Right atrium auricular region (tissue), 2 donors: ENCODE measurements around the gene TICAM1. TPM values are rescaled to one million over a fixed set of nuclear protein-coding genes. Genes with fewer than 3 reads are reported as not detected.
A peak's percentile ranks its signal among the peaks of the same experiment; 100 is the strongest.

Experiments used
- DNase-seq: peaks from one replicate; pipeline ENCODE4 v3.0.0-alpha.2; 2019; ENCODE audit warnings: low spot score
- H3K27ac ChIP-seq, 2 donors: fragments of 200-600 bp; sonication (generic); 1 replicate in 1 of 2; 2 replicates in 1 of 2; pipeline ENCODE4 v1.5.1; 2016 to 2019
- H3K27me3 ChIP-seq, 2 donors: fragments of 200-600 bp; sonication (generic); one replicate each; pipeline versions ENCODE4 v1.5.1 to v1.6.0; 2017 to 2019
- H3K36me3 ChIP-seq: fragments of 200-600 bp; sonication (generic); one replicate; pipeline ENCODE4 v1.5.1; 2016
- H3K4me1 ChIP-seq, 2 donors: fragments of 200-600 bp; sonication (generic); one replicate each; pipeline versions ENCODE4 v1.5.1 to v1.6.0; 2017 to 2019
- H3K4me3 ChIP-seq, 2 donors: fragments of 200-600 bp; sonication (generic); 1 replicate in 1 of 2; 2 replicates in 1 of 2; pipeline ENCODE4 v1.5.1; 2017 to 2019; ENCODE audit warnings: mild to moderate bottlenecking in 1 of 2, moderate library complexity in 1 of 2
- H3K9me3 ChIP-seq, 2 donors: fragments of 200-600 bp; sonication (generic); one replicate each; pipeline ENCODE4 v1.5.1; 2019
- total RNA-seq, 2 donors: library from RNA; depleted of rRNA; stranded (reverse); fragments of >200 nt; gene quantifications; one replicate each; pipeline ENCODE4 v1.1.0, GENCODE V29; 2016
- TF ChIP-seq, protein P1 (sequence below), 2 donors: fragments of 200-600 bp; sonication (generic); IDR thresholded peaks; one replicate each; pipeline ENCODE4 v1.5.1; 2019; ENCODE audit warnings: antibody characterized with exemption in 2 of 2

The TICAM1 gene
- total RNA-seq, 2 donors from 2014 or later = 3.0 to 7.6 TPM

DNA sequence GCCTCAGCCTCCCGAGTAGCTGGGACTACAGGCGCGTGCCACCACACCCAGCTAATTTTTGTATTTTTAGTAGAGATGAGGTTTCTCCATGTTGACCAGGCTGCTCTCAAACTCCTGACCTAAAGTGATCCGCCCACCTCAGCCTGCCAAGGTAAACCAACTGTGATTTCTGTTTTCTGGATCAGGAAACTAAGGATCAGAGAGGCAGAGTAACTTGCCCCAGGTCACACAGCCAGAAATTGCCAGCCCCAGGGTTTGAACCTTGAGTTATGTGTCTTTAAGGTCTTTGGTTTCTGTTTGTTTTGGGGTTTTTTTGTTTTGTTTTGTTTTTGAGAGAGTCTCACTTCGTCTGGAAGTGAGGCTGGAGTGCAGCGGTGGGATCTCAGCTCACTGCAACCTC, 40.2 kb upstream of the TICAM1 start:
- Histone ChIP-seq H3K36me3 (no peaks in the 10 kb centered on the region), H3K9me3 (no peaks in the 10 kb centered on the region), H3K27ac (no peak overlapping the region), H3K4me3 (no peak overlapping the region), H3K27me3 (no peaks in the 10 kb centered on the region), H3K4me1 (peaks cover 0 to 4% of the 10 kb centered on the region in 2 donors)
- TF ChIP-seq, protein P1, sequence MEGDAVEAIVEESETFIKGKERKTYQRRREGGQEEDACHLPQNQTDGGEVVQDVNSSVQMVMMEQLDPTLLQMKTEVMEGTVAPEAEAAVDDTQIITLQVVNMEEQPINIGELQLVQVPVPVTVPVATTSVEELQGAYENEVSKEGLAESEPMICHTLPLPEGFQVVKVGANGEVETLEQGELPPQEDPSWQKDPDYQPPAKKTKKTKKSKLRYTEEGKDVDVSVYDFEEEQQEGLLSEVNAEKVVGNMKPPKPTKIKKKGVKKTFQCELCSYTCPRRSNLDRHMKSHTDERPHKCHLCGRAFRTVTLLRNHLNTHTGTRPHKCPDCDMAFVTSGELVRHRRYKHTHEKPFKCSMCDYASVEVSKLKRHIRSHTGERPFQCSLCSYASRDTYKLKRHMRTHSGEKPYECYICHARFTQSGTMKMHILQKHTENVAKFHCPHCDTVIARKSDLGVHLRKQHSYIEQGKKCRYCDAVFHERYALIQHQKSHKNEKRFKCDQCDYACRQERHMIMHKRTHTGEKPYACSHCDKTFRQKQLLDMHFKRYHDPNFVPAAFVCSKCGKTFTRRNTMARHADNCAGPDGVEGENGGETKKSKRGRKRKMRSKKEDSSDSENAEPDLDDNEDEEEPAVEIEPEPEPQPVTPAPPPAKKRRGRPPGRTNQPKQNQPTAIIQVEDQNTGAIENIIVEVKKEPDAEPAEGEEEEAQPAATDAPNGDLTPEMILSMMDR (IDR thresholded peaks at IDR 0.05) = no peak
- DNase-seq = no peak

DNA sequence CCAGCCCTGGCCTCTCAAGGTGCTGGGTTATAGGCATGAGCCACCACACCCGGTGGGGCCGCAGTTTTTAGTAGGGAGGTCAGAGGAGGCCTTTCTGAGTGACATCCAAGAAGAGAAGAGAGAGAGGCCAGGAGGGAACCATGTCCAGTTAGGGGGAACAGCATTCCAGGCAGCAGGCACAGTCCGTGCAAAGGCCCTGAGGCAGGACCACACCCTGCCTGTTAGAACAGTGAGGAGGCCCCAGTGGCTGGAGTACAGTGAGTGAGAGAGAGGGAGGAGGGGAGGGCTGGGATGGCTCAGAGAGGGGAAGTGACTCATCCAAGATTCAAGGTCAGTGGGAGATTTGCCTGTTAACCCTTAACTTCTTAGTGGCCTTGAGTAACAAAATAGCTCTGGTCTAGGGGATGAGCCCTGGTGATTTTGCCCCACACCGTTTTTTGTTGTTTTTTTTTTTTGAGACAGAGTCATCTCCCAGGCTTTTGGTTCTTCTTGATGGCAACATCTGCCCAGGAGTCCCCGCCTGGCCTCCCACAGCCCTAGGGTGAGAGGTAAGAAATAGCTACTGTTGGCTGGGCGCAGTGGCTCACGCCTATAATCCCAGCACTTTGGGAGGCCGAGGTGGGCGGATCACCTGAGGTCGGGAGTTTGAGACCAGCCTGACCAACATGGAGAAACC, 38.7 kb upstream of the TICAM1 start:
- peak; percentile 62 for DNase-seq
- H3K4me1 ChIP-seq = peaks cover 0 to 11% of the 10 kb centered on the region in 2 donors
- H3K27ac ChIP-seq = no peak overlapping the region

DNA sequence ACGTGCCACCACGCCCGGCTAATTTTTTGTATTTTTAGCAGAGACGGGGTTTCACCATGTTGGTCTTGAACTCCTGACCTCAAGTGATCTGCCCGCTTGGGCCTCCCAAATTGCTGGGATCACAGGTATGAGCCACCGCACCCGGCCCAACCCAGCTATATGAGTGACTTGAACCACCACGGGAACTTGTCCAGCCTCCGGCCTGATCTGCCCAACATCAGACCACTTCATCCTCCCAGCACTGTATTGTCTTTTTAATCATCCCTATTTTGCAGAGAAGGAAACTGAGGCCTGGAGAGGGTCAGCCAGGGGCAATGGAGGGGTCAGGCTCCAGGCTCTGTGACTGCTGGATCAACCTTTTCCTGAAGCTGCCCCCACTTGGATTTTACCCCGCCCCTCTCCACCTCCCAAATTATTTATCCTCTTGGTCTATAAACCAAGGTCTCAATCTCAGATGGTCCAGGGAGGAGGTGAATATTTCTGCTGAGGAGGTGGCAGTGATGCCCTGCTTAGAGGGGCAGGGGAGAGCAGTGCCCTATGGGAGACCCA, 36.8 kb upstream of the TICAM1 start:
- peaks cover 0 to 11% of the 10 kb centered on the region in 2 donors for H3K4me1 ChIP-seq
- H3K27me3 ChIP-seq = no peaks in the 10 kb centered on the region
- H3K9me3 ChIP-seq = no peaks in the 10 kb centered on the region
- DNase-seq = no peak
- no peaks in the 10 kb centered on the region for H3K36me3 ChIP-seq
- no peak overlapping the region for H3K27ac ChIP-seq
- peak overlapping the region in 1 of 2 donors; percentile 85 for H3K4me3 ChIP-seq
- TF ChIP-seq, protein P1 (IDR thresholded peaks at IDR 0.05) = no peak

More for the DNA sequence above, 38.7 kb upstream of the TICAM1 start:
- TF ChIP-seq, protein P1 (IDR thresholded peaks at IDR 0.05) = no peak
- H3K9me3 ChIP-seq = no peaks in the 10 kb centered on the region
- no peaks in the 10 kb centered on the region for H3K36me3 ChIP-seq
- H3K4me3 ChIP-seq = no peak overlapping the region
- no peaks in the 10 kb centered on the region for H3K27me3 ChIP-seq

- Histone ChIP-seq H3K27ac (peak within 1 kb of the TSS; percentile 81 to 86), H3K4me1 (peaks cover 0 to 11% of the 10 kb centered on the region in 2 donors), H3K9me3 (no peaks in the 10 kb centered on the region), H3K27me3 (no peaks in the 10 kb centered on the region), H3K4me3 (peak within 1 kb of the TSS; percentile 85 to 88), H3K36me3 (no peaks in the 10 kb centered on the region)
- TF ChIP-seq, protein P1 (IDR thresholded peaks at IDR 0.05) = peak in 1 of 2 donors; percentile 9
- peak; percentile 99 for DNase-seq
Observed at GRCh38 chr19:4867534-4868285, 36.2 kb upstream of the TICAM1 start, which contains the start of gene PLIN3. TSS of gene PLIN3 (minus strand) at chr19:4867667. CDS start at chr19:4861394, 6,273 bp downstream.

- H3K9me3 ChIP-seq = no peaks in the 10 kb centered on the region
- H3K4me3 ChIP-seq = peak overlapping the region; percentile 85 to 88
- TF ChIP-seq, protein P1 (IDR thresholded peaks at IDR 0.05) = no peak
- H3K36me3 ChIP-seq = peaks cover 4% of the 10 kb centered on the region
- peaks cover 0 to 11% of the 10 kb centered on the region in 2 donors for H3K4me1 ChIP-seq
- DNase-seq = peak; percentile 69
- H3K27ac ChIP-seq = peak overlapping the region; percentile 81 to 86
- H3K27me3 ChIP-seq = no peaks in the 10 kb centered on the region
Observed at GRCh38 chr19:4866595-4867424, 35.3 kb upstream of the TICAM1 start.
